Raji (cell line): ENCODE data around the gene LPAR6.

ENCODE experiments used
- POLR2A ChIP-seq: IDR thresholded peaks from 2 replicates; pipeline ENCODE4 v1.6.1; 2011; ENCODE audit warnings: low read depth, low read length, control low read depth; ENCODE audit not compliant: insufficient read depth

Gene LPAR6

GRCh38 chr13:48412881-48413351 is at the start of gene LPAR6:
LPAR6 (minus strand) TSS chr13:48413113; CDS start chr13:48412423, 690 bp downstream.
- no peak for TF ChIP-seq POLR2A

GRCh38 chr13:48457578-48458242 is 44.8 kb upstream of the LPAR6 start:
- no peak for TF ChIP-seq POLR2A

GRCh38 chr13:48456546-48456945 is 43.6 kb upstream of the LPAR6 start:
- TF ChIP-seq POLR2A, result no peak

GRCh38 chr13:48449656-48450055 is 36.7 kb upstream of the LPAR6 start:
- TF ChIP-seq POLR2A, result no peak

GRCh38 chr13:48448959-48449614 is 36.2 kb upstream of the LPAR6 start:
- no peak for TF ChIP-seq POLR2A

- no peak for TF ChIP-seq POLR2A
Observed at GRCh38 chr13:48448285-48448958, 35.5 kb upstream of the LPAR6 start.

GRCh38 chr13:48446464-48446863 is 33.6 kb upstream of the LPAR6 start:
- TF ChIP-seq POLR2A, result no peak

GRCh38 chr13:48443442-48444208 is 30.7 kb upstream of the LPAR6 start:
- TF ChIP-seq POLR2A, result no peak

GRCh38 chr13:48437371-48437770 is 24.5 kb upstream of the LPAR6 start:
- no peak for TF ChIP-seq POLR2A

GRCh38 chr13:48436661-48437288 is 23.9 kb upstream of the LPAR6 start:
- no peak for TF ChIP-seq POLR2A

- TF ChIP-seq POLR2A, result no peak
Observed at GRCh38 chr13:48434200-48434599, 21.3 kb upstream of the LPAR6 start.

- no peak for TF ChIP-seq POLR2A
Observed at GRCh38 chr13:48431987-48432615, 19.2 kb upstream of the LPAR6 start.

GRCh38 chr13:48431431-48431830 is 18.5 kb upstream of the LPAR6 start:
- TF ChIP-seq POLR2A, result no peak

GRCh38 chr13:48429886-48430285 is 17.0 kb upstream of the LPAR6 start:
- no peak for TF ChIP-seq POLR2A
